Thymus (tissue), 11 donors: ENCODE data around the gene COG2. TPM values are rescaled to one million over a fixed set of nuclear protein-coding genes. Genes with fewer than 3 reads are reported as not detected.
A peak's percentile ranks its signal among the peaks of the same experiment; 100 is the strongest.

Experiments used
- DNase-seq, 9 donors: peaks; one replicate each; pipeline ENCODE4 v3.0.0-alpha.2; 2013; ENCODE audit warnings: low spot score in 9 of 9, low read depth in 6 of 9, missing footprints in 1 of 9
- H3K27ac ChIP-seq, 2 donors: one replicate each; pipeline ENCODE4 v1.5.1; 2013; ENCODE audit warnings: control low read depth in 1 of 2, low read depth in 1 of 2, low read length in 1 of 2, mild to moderate bottlenecking in 1 of 2, moderate library complexity in 1 of 2
- H3K27me3 ChIP-seq, 2 donors: one replicate each; pipeline ENCODE4 v1.5.1; 2013; ENCODE audit warnings: low read length in 1 of 2; ENCODE audit not compliant: control insufficient read depth in 2 of 2, insufficient read depth in 1 of 2
- H3K36me3 ChIP-seq, 2 donors: one replicate each; pipeline ENCODE4 v1.5.1; 2013; ENCODE audit warnings: low read length in 1 of 2, mild to moderate bottlenecking in 1 of 2, moderate library complexity in 1 of 2; ENCODE audit not compliant: control insufficient read depth in 2 of 2, insufficient read depth in 2 of 2
- H3K4me1 ChIP-seq, 2 donors: one replicate each; pipeline ENCODE4 v1.5.1; 2013; ENCODE audit warnings: low read length in 2 of 2; ENCODE audit not compliant: control insufficient read depth in 2 of 2, insufficient read depth in 2 of 2
- H3K4me3 ChIP-seq, 2 donors: one replicate each; pipeline ENCODE4 v1.5.1; 2013; ENCODE audit warnings: low read length in 2 of 2, control low read depth in 1 of 2, mild to moderate bottlenecking in 1 of 2
- H3K9me3 ChIP-seq, 2 donors: one replicate each; pipeline ENCODE4 v1.5.1; 2013; ENCODE audit warnings: low read length in 1 of 2, mild to moderate bottlenecking in 1 of 2; ENCODE audit not compliant: control insufficient read depth in 2 of 2, insufficient read depth in 1 of 2
- WGBS: extraction: QIAGEN DNeasy Blood & Tissue Kit; methylation state at CpG from one replicate; pipeline ENCODE4 v1.1.7; 2013; 5-methylcytosine and 5-hydroxymethylcytosine counted together
- polyA plus RNA-seq: library from polyadenylated mRNA; stranded (reverse); fragments of 200-250 nt; gene quantifications from one replicate; pipeline ENCODE4 v1.2.3, GENCODE V29; 2013
- total RNA-seq: library from RNA; stranded (reverse); fragments of 120-200 nt; gene quantifications from one replicate; pipeline ENCODE4 v1.2.4, GENCODE V29; 2013
- donor health status: healthy.

Gene COG2
- total and polyA plus RNA-seq, 2 donors = 20.1 to 27.1 TPM

GRCh38 chr1:230679192-230679591 lies 36.9 kb downstream of the COG2 start:
- H3K27ac ChIP-seq = no peak overlapping the region
- peaks cover 26 to 63% of the 10 kb centered on the region in 2 donors for H3K36me3 ChIP-seq
- 73% methylated on average over 3 of the region's 3 CpGs for WGBS
- peaks cover 0 to 4% of the 10 kb centered on the region in 2 donors for H3K4me1 ChIP-seq
- no peaks in the 10 kb centered on the region for H3K27me3 ChIP-seq
- no peak for DNase-seq
- H3K4me3 ChIP-seq = no peak overlapping the region
- H3K9me3 ChIP-seq = no peaks in the 10 kb centered on the region

- no peak overlapping the region for H3K27ac ChIP-seq
- H3K27me3 ChIP-seq = no peaks in the 10 kb centered on the region
- H3K36me3 ChIP-seq = peaks cover 31 to 68% of the 10 kb centered on the region in 2 donors
- DNase-seq = no peak
- 99% methylated on average over 2 of the region's 2 CpGs for WGBS
- H3K9me3 ChIP-seq = no peaks in the 10 kb centered on the region
- no peak overlapping the region for H3K4me3 ChIP-seq
- H3K4me1 ChIP-seq = peaks cover 0 to 4% of the 10 kb centered on the region in 2 donors
Observed at GRCh38 chr1:230679825-230680224, 37.5 kb downstream of the COG2 start.

- H3K27ac ChIP-seq = no peak overlapping the region
- peaks cover 33 to 69% of the 10 kb centered on the region in 2 donors for H3K36me3 ChIP-seq
- H3K9me3 ChIP-seq = no peaks in the 10 kb centered on the region
- peaks cover 0 to 4% of the 10 kb centered on the region in 2 donors for H3K4me1 ChIP-seq
- no peak overlapping the region for H3K4me3 ChIP-seq
- no peaks in the 10 kb centered on the region for H3K27me3 ChIP-seq
- 74% methylated on average over 4 of the region's 4 CpGs for whole genome bisulfite sequencing
- DNase-seq = no peak
Observed at GRCh38 chr1:230680300-230681025, 38.2 kb downstream of the COG2 start.

DNA sequence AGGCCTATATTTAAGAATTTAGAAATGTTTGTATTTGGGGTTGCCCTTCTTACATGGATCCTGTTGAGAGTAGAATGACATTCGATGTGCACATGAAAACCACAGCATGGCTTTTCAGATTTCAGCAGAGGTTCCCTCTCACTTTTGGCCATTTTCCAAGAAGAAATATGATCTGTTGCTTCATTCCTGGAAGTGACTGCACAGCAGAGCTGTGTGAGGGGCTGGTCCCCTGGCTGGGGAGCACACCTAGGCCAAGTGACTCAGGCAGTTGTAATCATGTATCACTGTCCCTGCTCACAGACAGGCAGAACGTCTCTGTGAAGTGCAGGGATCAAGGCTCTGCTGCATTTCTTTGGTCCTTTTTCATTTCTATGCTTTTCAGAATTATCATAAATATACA lies 39.3 kb downstream of the COG2 start:
- 57% methylated on average over 2 of the region's 2 CpGs for WGBS
- Histone ChIP-seq H3K27ac (peak overlapping the region in 1 of 2 donors; percentile 32), H3K36me3 (peaks cover 37 to 72% of the 10 kb centered on the region in 2 donors), H3K4me3 (no peak overlapping the region), H3K4me1 (peaks cover 0 to 4% of the 10 kb centered on the region in 2 donors), H3K9me3 (no peaks in the 10 kb centered on the region), H3K27me3 (no peaks in the 10 kb centered on the region)
- DNase-seq = peak in 1 of 9 donors; percentile 25

DNA sequence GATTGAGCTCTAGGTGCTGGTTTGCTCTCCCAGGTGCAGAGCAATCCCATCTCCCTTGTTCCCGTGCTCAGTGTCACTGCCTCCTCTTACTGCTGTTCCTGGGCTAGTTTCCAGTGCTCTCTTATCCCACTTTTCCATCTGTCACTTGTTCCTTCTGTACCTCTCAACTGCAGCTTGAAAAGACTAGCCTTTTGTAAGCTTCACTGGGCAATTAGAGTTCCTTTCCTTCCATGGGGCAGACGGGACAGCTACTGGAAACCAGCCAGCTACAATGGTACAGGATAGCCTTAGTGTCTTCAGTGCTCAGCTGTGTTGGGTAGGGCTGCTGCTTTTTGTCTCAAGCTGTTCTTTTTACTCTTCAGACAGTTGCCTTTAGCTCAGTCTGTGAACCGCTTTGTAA lies 40.0 kb downstream of the COG2 start:
- no peaks in the 10 kb centered on the region for H3K9me3 ChIP-seq
- peaks cover 0 to 4% of the 10 kb centered on the region in 2 donors for H3K4me1 ChIP-seq
- H3K27ac ChIP-seq = peak overlapping the region in 1 of 2 donors; percentile 32
- no peak for DNase-seq
- H3K27me3 ChIP-seq = no peaks in the 10 kb centered on the region
- WGBS = 63% methylated on average over 3 of the region's 3 CpGs
- H3K4me3 ChIP-seq = no peak overlapping the region
- peaks cover 43 to 79% of the 10 kb centered on the region in 2 donors for H3K36me3 ChIP-seq

GRCh38 chr1:230682882-230683610 lies 40.8 kb downstream of the COG2 start:
- no peak for DNase-seq
- 89% methylated on average over 9 of the region's 9 CpGs for WGBS
- Histone ChIP-seq H3K27ac (no peak overlapping the region), H3K36me3 (peaks cover 43 to 79% of the 10 kb centered on the region in 2 donors), H3K9me3 (no peaks in the 10 kb centered on the region), H3K4me3 (no peak overlapping the region), H3K4me1 (peaks cover 0 to 4% of the 10 kb centered on the region in 2 donors), H3K27me3 (no peaks in the 10 kb centered on the region)

DNA sequence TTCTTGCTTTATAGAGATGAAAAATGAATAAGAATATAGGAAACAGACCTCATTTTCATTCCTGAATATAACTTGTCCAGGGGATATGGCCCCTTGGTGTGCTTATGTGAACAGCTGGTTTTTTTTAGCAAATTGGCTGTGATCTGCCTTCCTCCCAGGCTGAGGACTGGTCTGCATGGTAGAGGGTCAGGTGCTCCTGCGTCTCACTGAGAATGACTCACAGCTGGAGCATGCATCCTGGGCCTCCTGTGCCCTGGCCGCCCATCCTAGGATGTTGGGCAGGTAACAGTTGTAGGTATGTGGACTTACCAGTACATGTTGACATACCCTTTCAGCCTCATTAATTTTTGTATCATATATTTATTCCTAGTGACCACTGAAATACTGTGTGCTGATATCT lies 41.9 kb downstream of the COG2 start:
- Histone ChIP-seq H3K36me3 (peaks cover 47 to 80% of the 10 kb centered on the region in 2 donors), H3K9me3 (no peaks in the 10 kb centered on the region), H3K27me3 (no peaks in the 10 kb centered on the region), H3K4me3 (no peak overlapping the region), H3K4me1 (peaks cover 0 to 4% of the 10 kb centered on the region in 2 donors), H3K27ac (no peak overlapping the region)
- 99% methylated on average over 2 of the region's 2 CpGs for WGBS
- DNase-seq = no peak

- no peak overlapping the region for H3K4me3 ChIP-seq
- peaks cover 53 to 83% of the 10 kb centered on the region in 2 donors for H3K36me3 ChIP-seq
- H3K27ac ChIP-seq = no peak overlapping the region
- peaks cover 0 to 4% of the 10 kb centered on the region in 2 donors for H3K4me1 ChIP-seq
- no peaks in the 10 kb centered on the region for H3K27me3 ChIP-seq
- no peaks in the 10 kb centered on the region for H3K9me3 ChIP-seq
- no peak for DNase-seq
- 100% methylated on average over 5 of the region's 5 CpGs for WGBS
Observed at GRCh38 chr1:230684998-230685397, 42.7 kb downstream of the COG2 start.

DNA sequence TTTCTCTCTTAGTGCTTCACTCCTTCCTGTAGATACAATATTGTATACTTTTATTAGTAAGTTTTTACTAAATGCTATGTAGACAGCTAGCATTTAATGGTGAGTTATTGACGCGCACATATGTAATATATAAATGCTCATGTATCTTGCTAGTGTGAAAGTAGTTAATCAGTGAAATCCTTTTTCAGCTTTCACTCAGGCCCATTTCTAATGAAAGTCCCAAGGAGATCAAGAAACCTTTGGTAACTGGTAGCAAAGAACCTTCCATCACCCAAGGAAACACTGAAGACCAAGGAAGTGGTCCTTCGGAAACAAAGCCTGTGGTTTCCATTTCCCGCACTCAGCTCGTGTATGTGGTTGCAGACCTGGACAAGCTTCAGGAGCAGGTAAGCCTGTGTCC lies 44.5 kb downstream of the COG2 start:
- no peaks in the 10 kb centered on the region for H3K27me3 ChIP-seq
- H3K4me3 ChIP-seq = no peak overlapping the region
- peaks cover 0 to 4% of the 10 kb centered on the region in 2 donors for H3K4me1 ChIP-seq
- H3K36me3 ChIP-seq = peaks cover 54 to 85% of the 10 kb centered on the region in 2 donors
- H3K27ac ChIP-seq = no peak overlapping the region
- WGBS = 79% methylated on average over 5 of the region's 5 CpGs
- no peak for DNase-seq
- H3K9me3 ChIP-seq = no peaks in the 10 kb centered on the region
